ENCODE results near the gene URB1.
"Not testable (repeated sequence)": the region's sequence is repeated elsewhere in the genome, so short reads cannot be mapped to it uniquely, and the experiment has no call there.

URB1 gene

DNA sequence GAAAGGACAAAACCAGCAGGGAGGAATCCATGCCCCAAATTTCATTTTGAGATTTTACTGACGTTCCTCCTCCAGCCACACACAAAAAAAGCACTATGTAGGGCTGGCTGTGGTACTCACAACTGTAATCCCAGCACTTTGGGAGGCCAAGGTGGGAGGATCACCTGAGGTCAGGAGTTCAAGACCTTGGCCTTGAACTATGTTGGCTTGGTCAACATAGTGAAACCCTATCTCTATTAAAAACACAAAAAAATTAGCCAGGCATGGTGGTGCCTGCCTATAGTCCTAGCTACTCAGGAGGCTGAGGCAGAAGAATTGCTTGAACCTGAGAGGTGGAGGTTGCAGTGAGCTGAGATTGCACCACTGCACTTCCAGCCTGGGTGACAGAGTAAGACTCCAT, 23.9 kb downstream of the URB1 start:
- not testable (repeated sequence) for DNase-seq

DNA sequence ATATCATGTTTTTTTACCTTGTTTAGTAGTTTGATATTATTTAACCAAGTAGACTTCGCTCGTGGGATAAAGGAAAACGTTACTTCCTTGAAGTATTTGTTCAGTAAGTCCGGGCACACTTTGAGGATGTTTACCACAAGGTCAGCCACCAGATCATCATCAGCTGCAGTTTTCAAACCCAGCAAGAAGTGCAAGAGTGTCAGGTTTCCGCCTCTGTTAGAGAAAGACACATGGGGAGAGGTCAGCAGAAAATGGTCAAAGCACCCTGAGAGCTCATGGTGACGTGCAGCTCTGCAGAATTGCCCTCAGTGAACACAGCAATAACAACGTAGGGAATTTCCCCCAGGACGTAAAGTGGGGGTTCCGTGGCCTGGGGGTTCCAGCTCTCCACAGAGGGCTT, 24.4 kb downstream of the URB1 start:
- no peak for DNase-seq

DNA sequence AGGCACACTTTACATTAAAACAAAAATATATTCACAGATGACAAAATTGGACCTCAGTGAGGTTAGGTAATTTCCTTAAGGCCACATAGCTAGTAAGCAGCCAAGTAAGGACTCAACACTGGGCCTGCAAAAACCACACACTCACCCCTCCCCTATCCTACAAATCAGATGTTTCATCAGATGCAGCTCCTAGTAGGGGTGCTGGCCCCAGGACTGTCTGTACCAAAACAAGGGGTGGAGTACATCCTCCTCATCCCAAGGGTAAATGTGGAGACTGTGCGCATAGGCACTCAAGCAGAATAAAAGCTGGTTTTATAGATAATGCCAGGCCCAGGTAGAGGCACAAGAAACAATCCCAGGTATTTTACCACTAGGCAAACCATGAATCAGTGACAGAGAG, 25.7 kb downstream of the URB1 start:
- no peak for DNase-seq

DNA sequence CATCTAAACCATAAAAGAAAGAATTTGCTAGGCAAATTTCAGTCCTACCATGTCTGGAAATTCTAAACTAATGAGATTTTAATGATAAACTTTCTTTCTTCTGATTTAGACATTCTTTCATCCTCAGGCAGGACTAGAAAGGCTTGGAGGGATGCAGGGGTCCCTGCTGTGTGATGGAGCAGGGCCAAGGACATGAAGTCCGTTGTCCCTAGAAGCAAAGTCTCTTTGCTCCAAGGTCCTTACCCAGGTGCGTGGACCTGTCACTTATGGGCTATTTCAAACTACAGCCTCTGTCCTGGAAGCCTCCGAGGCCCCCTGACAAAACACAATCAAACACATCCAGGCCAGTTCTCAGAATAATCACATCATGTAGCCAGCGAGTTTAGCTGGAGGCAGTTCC, 26.6 kb downstream of the URB1 start:
- DNase-seq, result no peak

DNA sequence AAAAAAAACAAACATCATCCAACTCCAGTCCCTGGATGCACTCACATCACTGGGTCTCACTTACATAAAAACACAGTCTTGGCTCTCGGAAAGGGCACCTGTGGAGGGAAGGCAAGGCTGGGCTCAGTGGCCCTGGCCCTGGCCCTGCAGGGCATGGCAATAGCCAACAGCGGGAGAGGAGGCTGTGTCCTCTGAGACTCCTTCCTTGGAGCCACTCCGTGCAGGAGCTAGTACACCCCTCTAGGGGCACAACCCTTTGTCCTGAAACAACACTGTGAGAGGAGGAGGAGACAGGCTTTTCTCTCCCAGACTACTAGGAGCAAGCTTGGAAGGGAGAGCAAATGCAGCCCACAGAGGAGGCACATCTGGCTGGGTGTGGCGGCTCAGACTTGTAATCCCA, 28.0 kb downstream of the URB1 start:
- DNase-seq, result no peak

DNA sequence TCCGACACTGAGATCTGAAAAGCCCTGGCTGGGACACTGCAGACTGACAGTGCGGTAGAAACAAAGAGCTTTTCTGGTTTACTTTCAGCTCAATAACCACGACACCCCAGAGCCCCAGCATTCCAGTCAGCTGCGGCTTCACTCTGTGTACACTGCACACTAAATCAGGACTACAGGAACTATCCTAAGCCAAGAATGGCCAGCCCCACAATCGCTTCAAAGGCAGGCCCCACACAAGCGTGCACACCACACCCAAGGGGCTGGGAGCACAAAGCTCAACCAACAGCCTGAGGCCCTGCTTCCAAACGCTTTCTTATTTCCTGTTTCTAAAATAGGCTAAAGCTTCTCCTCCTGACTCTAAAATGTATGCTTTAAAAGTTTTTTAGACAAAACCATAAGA, 28.4 kb downstream of the URB1 start:
- no peak for DNase-seq

DNA sequence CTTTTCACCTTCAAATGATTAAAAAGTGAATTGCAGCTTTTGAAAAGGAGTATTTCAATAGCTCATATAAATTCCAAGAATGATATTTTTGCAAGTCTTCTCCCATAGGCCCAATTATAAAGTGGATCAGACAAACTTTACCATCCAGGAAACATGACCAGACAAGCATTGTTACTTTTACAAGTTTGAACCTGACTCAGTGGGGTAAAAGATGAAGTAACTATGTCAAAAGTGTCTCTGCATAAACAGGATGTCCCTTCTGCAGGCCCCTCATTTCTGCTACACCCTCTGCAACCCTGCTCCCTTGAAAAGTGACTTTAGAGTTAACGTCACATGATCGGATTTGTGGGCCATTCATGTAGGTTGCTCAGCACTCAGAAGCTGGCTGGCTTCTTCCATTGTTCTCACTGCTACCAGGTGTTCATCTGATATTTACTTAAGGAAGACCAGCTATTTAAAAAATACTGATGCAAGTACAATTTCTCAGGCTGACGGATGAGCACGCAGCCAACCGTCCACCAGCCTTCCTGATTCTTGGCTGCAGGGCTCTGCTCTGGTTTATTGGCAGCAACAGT, 32.3 kb downstream of the URB1 start:
- no peak for DNase-seq

DNA sequence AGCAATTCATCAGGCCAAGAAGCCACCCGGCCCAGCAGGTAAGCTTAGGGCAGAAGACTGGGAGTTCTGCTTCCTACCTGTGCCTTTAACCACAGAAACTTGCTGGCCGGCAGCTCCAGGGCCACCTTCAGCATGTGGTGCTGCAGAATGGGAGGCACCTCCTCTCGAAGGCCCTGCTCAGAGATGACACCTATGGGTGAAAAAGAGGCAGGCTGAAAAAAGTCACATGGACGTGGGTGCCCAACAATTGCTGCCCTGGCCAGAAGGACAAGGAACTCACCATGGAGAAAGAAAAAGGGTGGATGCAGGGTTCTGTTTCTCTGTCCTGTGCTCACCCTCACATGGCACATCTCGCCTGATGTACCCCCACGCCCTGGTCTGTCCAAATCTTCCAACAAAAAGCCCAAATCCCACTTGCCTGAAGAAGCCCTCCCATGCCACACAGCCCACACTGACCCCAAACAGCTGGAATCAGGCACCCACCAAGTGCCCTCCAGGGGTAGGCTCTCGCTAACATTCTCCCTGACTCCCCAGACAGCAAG, 33.0 kb downstream of the URB1 start:
- DNase-seq, result no peak

DNA sequence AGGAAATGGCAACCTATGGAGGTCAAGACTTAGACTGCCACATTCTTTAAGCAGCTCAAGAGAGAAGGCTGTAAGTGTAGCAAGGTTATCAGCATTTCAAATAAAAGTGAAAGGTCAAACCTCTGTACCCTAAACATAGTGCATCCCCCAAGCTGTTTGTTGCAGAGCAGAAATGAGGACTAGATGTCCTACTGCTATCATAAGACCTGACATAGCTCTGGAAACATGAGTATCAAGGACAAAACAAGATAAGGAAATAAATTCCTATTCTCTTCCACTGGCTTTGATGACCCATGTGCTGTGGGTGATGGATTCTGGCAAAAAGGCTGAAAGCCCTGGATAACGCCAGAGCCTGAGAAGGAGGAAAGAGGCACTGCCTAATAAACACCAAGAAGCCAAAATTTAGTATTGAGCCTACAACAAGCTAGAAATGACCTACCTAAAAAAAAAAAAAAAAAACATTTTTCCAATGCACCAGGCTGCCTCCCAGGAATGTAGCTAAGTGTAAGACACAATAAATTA, 35.9 kb downstream of the URB1 start:
- DNase-seq, result no peak

DNA sequence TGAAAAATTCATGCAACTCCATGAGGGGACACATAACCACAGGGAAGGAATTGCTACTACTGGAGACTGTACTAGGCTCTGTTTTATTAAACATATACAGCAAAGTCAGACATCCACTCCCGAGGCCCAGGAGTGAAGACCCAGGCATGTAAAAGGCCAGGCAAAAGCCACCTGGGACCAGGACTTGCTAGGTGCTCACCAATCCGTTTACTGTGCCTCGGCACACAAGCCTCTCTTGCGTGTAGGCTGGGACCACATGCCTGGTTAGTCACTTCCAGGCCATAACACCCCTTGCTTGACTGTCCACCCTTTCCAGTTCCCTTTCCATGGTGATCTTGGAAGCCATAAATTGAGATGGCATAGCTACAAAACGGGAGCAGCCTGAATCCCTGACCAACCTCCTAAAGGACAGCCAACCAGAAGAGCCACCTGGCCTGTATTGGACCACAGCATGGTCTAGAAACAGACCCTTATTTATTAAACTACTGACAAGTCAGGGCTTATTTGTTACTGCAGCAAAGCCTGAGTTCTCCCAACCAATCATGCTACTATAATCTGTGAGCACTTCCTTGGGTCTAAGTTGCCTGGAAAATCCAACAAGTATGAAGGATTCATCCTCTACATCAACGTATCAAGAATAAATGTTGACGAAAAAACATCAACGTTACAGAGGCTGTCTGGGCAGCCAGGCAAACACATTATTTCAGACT, 39.7 kb downstream of the URB1 start:
- no peak for DNase-seq

DNA sequence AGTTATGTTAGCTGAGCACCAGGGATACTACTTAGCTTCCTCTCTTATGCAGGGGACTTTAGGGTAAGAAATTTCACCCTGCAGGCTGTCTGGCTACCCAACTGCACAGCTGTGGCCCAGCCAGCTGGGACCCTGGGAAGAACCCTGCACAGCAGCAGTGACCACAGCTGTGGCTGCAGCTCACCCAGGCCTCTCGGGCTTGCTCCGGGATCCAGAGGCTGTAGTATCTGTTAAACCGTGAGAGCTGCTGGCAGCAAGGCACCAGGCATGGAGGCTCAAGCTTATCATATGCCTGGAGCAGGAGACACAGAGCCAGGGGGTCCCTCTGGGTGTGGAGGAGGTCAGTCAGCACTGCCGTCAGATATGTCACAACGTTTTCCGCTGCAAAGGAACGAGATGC, 40.3 kb downstream of the URB1 start:
- DNase-seq, result no peak

DNA sequence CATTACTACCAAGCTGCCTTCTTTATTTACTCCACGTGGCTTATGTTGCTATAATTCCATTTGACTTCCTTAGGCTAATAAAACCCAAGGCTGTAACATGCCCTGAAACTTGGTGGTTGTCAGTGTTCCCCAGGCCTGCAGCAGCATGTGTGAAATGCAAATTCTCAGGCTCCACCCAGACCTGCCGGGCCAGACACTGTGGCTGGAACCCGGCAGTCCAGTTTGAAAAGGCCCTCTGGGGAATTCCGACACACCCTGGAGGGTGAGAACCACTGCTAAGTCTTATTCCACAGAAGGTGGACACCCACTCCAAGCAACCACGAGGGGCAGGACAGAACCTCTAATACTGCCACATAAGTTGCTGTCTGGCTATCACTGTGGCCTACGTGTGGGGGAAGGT, 41.4 kb downstream of the URB1 start:
- DNase-seq, result no peak

DNA sequence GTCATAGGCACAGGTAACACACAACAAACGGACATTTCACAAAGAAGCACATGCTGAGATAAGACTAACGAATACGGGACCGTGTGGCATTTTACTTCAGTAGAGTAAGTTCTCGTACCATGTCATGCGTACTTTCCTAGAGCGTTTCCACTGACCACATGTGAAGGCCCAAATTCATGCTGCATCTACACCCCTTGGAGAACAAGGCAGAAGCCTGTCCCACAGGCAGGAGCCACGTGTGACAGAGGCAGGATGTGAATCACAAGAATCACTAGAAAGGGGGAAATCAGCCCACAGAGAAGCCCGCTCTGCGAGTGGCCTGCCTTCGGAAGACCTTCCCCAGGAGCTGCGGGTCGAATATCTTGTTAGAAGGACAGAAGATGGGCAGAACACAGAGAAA, 41.8 kb downstream of the URB1 start:
- DNase-seq, result no peak

DNA sequence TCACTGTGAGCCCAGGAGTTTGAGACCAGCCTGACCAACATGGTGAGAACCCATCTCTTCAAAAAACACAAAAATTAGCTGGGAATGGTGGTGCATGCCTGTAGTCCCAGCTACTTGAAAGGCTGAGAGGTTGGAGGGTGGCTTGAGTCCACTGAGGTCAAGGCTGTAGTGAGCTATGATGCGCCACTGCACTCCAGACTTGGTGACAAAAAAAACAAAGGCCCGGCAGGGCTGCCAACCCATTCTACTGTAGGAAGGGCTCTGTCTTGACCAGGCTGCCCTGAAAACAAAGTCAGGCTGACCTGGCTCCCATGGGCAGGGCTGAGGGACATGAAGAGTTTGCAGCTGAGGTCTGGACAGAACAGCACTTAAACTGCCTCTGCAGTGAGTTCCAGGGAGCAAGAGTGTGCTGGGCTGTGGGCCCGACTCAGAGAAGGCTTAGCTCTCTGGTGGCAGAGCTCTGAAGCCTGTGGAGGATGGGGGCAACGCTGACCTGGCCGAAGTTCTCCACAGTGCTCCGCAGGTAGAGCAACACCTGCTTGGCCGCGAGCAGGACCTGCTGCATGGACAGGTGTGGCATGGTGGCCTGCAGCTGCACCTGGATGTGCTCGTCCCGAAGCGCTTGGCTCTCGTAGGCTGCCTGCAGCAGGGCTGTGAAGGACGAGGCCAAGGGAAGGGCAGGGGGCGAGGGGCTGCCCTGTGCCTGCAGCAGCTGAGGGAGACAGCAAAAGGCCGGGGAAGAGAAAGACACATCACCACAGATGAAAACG, 42.4 kb downstream of the URB1 start:
- no peak for DNase-seq

DNA sequence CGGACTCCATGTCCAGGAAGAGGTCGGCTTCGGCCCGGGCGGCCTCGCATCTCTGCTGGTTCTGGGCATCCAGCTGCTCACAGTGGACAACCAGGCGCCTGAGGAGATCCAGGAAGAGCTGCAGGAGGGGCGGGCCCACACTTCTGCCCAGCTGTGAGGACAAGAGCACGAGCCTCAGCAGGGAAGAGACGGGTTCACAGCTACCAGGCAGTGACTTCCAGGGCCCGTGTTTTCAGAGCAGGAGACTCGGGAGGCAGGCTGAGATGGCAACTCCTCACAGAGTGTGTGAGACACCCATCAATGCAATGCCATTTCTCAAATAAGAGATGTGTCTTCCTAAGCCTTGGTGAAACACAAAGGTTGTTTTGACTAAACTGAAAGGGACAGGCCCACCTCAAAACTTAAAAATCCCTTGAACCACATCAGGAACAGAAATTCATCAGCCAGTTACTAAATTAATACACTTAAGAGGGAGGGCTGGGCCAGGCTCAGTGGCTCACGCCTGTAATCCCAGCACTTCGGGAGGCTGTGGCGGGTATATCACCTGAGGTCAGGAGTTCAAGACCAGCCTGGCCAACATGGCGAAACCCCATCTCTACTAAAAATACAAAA, 43.4 kb downstream of the URB1 start:
- DNase-seq, result no peak

DNA sequence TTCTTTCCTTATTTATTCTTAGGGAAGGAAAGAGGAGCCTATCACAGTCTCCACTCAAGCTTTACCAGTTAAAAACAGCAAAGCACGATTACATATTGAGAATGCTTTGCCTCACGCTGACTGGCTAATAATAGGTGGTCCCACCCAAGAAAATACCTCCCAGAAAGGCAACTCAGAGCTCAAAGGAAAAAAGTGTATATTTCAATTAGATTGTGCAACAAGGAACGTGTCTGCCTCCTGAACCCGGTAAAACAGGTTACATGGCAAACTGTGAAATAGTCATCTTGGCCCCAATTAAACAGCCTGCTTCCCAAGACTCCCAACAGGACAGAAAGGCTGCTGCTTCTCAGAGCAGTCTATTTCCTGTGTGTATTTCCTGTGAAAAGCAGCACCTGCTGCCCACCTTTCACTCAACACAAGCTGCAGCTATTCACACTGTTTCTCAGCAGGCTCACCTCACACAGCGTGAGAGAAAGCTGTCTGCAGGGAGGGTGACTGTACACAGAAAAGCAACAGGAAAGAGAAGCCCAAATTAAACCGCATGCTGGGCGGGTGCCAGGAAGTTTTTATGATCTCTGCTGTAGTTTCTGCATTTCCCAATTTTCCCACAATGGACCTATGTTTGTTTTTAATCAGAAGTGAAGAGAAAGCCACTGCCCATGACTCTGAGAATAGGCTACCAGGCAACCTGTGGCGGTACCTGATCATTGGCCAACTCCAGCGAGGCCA, 44.0 kb downstream of the URB1 start:
- no peak for DNase-seq

DNA sequence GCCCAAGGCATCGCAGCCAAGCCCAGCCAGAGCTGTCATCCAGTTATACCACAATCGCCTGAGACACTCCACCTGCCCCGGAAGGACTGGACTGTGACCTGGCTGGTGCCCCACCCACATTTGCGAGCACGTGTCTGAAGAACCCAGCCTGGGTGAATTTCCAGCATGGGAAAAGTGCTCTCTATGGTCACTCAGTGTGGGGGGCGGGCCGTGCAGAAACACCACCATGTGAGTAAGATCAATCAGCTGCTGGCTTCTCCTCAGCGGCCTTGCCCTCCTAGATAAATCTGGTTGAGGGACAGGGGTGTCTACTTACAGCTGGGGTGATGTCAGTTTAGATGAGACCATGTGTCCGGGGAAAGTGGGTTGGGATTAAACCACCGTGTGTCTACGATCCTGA, 44.8 kb downstream of the URB1 start:
- DNase-seq, result no peak

DNA sequence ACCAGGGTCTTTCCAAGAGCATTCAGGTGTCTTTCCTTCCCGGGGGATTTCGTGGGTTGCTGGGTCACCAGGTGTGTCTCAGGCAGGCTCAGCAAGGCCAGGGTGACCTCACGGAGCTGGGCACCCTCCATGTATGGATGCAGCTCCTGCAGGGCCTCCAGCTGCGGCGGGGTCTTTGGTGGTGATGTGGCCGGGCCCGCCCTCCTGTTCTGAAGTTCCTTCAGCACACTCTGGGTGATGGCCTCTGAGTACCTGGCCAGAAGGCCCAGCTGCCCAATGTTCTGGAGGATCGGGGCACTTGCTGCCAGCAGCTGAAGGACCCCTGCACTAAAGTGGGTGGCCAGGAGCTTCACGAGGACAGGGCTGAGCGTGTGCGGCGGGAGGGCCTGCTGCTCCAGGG, 45.5 kb downstream of the URB1 start:
- DNase-seq, result no peak

DNA sequence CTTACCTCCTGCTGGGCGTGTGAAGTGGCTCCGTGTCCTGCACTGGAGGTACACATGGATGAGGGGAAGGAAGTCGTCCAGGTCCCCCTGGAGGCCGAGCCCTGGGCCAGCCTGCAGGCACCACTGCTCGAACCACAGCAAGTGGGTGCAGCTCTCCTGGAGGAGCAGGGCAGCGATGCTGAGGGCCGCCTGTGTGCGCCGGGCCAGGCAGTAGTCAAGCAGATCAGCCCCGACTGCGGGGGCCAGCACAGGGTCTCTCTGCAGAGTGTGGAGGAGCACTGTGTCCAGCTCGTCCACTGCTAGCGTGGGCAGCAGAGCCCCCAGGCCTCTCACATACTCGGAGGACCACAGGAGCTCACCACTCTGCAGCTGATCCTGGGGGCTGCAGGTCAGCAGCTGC, 45.9 kb downstream of the URB1 start:
- no peak for DNase-seq

DNA sequence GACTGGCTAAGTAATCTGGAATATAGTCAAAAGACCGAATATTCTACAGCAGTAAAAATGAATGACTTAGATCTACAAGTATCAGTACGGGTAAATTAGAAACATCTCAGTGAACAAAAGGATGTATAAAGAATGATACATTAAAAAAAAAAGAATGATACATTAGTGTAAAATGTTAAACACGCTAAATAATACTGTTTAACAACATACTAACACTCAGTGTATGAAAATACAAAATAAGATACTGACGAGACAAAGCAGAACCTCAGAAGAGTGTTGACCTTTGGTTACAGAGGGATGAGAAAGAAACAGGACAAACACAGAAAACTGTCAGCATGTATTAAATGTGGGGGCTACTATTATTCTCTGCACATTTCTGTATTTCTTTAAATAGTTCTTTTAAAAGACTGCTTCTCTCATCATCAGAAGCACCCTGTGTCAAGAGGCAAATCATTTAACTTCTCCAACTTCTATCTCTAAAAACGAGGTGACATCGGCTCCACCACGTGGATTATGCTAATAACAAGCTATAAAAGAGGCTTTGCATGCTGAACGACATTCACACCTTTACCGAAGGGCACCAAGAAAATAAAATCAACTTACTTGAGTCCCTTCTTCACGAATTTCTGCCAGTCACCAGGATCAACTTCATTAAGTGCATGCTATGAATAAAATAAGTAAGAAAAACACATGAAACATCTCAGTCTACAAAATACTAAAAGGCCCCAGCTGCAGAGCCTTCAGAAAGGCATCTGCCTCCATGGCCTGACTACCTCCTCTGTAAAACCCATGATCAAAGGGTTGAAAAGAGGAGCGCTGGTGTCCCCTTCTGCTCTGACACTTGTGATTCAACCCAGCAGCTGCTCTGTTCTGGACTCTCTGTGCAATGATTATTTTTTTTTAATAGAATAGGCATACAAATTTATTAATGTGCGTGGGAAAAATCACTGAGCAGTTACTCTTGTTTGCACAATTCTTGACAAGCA, 51.7 kb downstream of the URB1 start:
- DNase-seq, result no peak

DNA sequence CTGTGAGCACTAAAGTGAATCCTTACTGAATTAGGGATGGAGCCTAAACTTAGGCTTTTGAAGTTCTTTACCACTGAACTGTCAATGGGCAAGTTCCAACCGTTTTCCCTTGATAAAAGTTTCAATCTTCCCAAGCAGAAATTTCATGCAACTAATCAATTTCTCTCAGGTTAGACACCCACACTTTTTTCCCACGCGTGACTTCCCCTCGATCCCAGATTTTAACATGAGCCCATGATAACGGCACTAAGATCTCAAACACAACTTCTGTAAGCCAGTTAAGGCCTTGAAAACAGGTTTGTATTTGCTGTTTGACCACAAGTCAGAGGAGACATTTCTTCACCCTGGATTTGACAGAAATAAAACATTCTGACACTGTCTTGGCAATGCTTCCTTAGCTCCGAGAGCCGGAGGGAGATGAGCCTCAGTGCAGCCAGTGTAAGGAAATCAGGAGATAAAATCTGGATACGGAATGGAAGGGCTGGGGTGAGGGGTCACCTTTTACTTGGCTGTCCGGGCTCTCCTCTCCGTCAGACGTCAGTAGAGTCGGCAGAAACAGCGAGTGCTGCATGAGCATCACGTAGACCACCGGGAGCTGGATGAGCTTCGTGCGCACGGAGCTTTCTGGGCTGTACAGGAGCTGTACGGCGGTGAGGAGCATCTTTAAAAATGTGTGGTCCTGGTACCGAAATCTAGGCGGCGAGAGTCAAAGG, 54.4 kb downstream of the URB1 start:
- no peak for DNase-seq

Measured in DMS79 (cell line).